ENCODE results near the gene APPBP2. TPM values are rescaled to one million over a fixed set of nuclear protein-coding genes. Genes with fewer than 3 reads are reported as not detected.

The APPBP2 gene
- total RNA-seq, 1 donor = 69.1 TPM

GRCh38 chr17:60514053-60514452 lies 12.0 kb downstream of the APPBP2 start:
- TF ChIP-seq CTCF (IDR thresholded peaks at IDR 0.05; ENCODE audit: insufficient read depth, low read depth, low read length) = no peak
- H3K4me3 ChIP-seq (ENCODE audit: low read depth, low read length) = no peak overlapping the region
- DNase-seq (ENCODE audit: low read depth) = no peak

DNA sequence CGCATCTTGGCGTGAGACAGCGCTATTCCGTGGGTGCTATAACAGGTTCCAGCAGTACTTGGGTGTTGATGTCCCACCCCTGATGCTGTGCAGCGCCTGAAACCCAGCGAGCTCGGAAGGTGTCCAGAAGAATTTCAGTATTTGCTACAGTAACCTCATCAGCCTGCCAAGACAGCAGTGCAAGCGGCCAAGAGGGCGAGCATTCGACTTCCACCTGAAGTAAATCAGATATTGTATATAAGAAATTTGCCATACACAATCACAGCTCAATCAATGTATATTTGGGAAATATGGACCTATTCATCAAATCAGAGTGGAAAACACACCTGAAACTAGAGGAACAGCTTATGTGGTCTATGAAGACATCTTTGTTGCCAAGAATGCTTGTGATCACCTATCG lies 13.0 kb downstream of the APPBP2 start:
- no peak for DNase-seq (ENCODE audit: low read depth)
- no peak for TF ChIP-seq CTCF (IDR thresholded peaks at IDR 0.05; ENCODE audit: insufficient read depth, low read depth, low read length)
- H3K4me3 ChIP-seq (ENCODE audit: low read depth, low read length) = no peak overlapping the region

GRCh38 chr17:60510723-60511122 lies 15.3 kb downstream of the APPBP2 start:
- no peak overlapping the region for H3K4me3 ChIP-seq (ENCODE audit: low read depth, low read length)
- no peak for TF ChIP-seq CTCF (IDR thresholded peaks at IDR 0.05; ENCODE audit: insufficient read depth, low read depth, low read length)
- no peak for DNase-seq (ENCODE audit: low read depth)

DNA sequence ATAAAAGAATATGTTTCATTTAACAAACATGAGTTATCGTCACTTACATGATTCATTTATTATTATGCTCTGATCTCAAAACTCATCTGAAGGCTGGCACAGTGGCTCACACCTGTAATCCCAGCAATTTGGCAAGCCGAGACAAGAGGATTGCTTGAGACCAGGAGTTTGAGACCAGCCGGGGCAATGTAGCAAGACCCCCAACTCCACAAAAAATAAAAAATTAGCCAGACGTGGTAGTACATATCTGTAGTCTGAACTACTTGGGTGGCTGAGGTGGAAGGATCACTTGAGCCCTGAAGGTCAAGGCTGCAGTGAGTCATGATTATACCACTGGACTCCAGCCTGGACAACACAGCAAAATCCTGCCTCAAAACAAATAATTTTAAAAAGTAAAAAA lies 16.0 kb downstream of the APPBP2 start:
- no peak for TF ChIP-seq CTCF (IDR thresholded peaks at IDR 0.05; ENCODE audit: insufficient read depth, low read depth, low read length)
- H3K4me3 ChIP-seq (ENCODE audit: low read depth, low read length) = no peak overlapping the region
- DNase-seq (ENCODE audit: low read depth) = no peak

GRCh38 chr17:60508384-60508980 lies 17.6 kb downstream of the APPBP2 start:
- TF ChIP-seq CTCF (IDR thresholded peaks at IDR 0.05; ENCODE audit: insufficient read depth, low read depth, low read length) = no peak
- H3K4me3 ChIP-seq (ENCODE audit: low read depth, low read length) = no peak overlapping the region
- no peak for DNase-seq (ENCODE audit: low read depth)

DNA sequence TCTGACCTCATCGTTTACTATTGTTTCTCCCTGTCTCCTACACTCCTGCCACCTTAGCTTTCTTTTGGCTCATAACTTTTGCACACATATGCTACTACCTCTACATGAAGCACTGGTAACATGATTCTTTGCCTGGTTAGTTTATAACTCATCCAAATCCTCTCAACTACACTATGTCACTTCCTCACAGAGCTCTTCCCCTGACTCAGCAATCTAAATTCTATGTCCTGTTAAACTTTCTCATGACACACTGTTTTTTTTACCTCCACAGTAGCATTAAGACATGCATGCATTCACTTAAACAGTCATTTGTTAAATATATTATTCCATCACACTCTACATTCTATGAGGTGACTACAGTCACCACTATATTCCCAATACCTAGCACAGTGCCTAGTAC lies 19.7 kb downstream of the APPBP2 start:
- no peak overlapping the region for H3K4me3 ChIP-seq (ENCODE audit: low read depth, low read length)
- peak; percentile 66 for DNase-seq (ENCODE audit: low read depth)
- no peak for TF ChIP-seq CTCF (IDR thresholded peaks at IDR 0.05; ENCODE audit: insufficient read depth, low read depth, low read length)

GRCh38 chr17:60502145-60502544 lies 23.9 kb downstream of the APPBP2 start:
- H3K4me3 ChIP-seq (ENCODE audit: low read depth, low read length) = no peak overlapping the region
- DNase-seq (ENCODE audit: low read depth) = no peak
- TF ChIP-seq CTCF (IDR thresholded peaks at IDR 0.05; ENCODE audit: insufficient read depth, low read depth, low read length) = no peak
